Naive thymus-derived CD4-positive, alpha-beta T cell (primary cell): ENCODE data around the gene TBC1D9B. TPM values are rescaled to one million over a fixed set of nuclear protein-coding genes. Genes with fewer than 3 reads are reported as not detected.
A peak's percentile ranks its signal among the peaks of the same experiment; 100 is the strongest.

Experiments
- ATAC-seq: fragments of 150-1000 bp; cut with Tn5 transposase; 2 replicates; pipeline ENCODE4 v1.10.0; 2021; ENCODE audit warnings: mild to moderate bottlenecking, moderate library complexity
- CTCF ChIA-PET: fragments of 350-600 bp; sonication (Branson Sonifier 250); formaldehyde crosslinking; loops from one replicate; lab custom pipeline; 2021; ENCODE audit warnings: antibody characterized with exemption; lab: Charles Lee
- POLR2A ChIA-PET: fragments of 350-600 bp; sonication (Branson Sonifier 250); formaldehyde crosslinking; loops from one replicate; lab custom pipeline; 2021; ENCODE audit warnings: antibody characterized with exemption, inconsistent platforms; lab: Charles Lee
- DNase-seq, 9 donors: peaks; one replicate each; pipeline versions ENCODE4 v3.0.0 to v3.0.0-alpha.2; 2020 to 2022; ENCODE audit warnings: mixed read lengths in 1 of 9
- H3K27ac ChIP-seq: one replicate; pipeline ENCODE4 v1.7.0; 2013; ENCODE audit warnings: mild to moderate bottlenecking, low read depth, low read length, moderate library complexity
- H3K27me3 ChIP-seq, 2 donors: one replicate each; pipeline ENCODE4 v1.7.0; 2013; ENCODE audit warnings: low read length in 2 of 2, mild to moderate bottlenecking in 2 of 2, moderate library complexity in 2 of 2; ENCODE audit not compliant: control insufficient read depth in 2 of 2, insufficient read depth in 2 of 2
- H3K36me3 ChIP-seq, 3 experiments: 1 replicate in 2 of 3; 2 replicates in 1 of 3; pipeline ENCODE4 v1.7.0; 2013; ENCODE audit warnings: low read length in 3 of 3, mild to moderate bottlenecking in 3 of 3, moderate library complexity in 1 of 3; ENCODE audit not compliant: insufficient read depth in 3 of 3, control insufficient read depth in 2 of 3
- H3K4me1 ChIP-seq, 2 donors: one replicate each; pipeline ENCODE4 v1.7.0; 2013; ENCODE audit warnings: low read length in 2 of 2, mild to moderate bottlenecking in 2 of 2, moderate library complexity in 1 of 2; ENCODE audit not compliant: control insufficient read depth in 2 of 2, insufficient read depth in 2 of 2
- H3K4me3 ChIP-seq: 2 replicates; pipeline ENCODE4 v1.7.0; 2013; ENCODE audit warnings: mild to moderate bottlenecking, low read length
- H3K9me3 ChIP-seq, 3 experiments: 1 replicate in 2 of 3; 2 replicates in 1 of 3; pipeline ENCODE4 v1.7.0; 2013; ENCODE audit warnings: low read length in 3 of 3; ENCODE audit not compliant: control insufficient read depth in 2 of 3
- H3K27ac Mint-ChIP-seq, 9 donors: one replicate each; pipeline ENCODE4 v1.8.0; 2020 to 2022; ENCODE audit warnings: mixed read lengths in 9 of 9, mild to moderate bottlenecking in 8 of 9, moderate library complexity in 5 of 9, inconsistent platforms in 2 of 9
- H3K27me3 Mint-ChIP-seq, 5 donors: one replicate each; pipeline ENCODE4 v1.8.0; 2021 to 2022; ENCODE audit warnings: mixed read lengths in 5 of 5, mild to moderate bottlenecking in 1 of 5
- H3K36me3 Mint-ChIP-seq, 5 donors: one replicate each; pipeline ENCODE4 v1.8.0; 2020 to 2022; ENCODE audit warnings: mixed read lengths in 5 of 5, mild to moderate bottlenecking in 3 of 5, inconsistent platforms in 1 of 5
- H3K4me1 Mint-ChIP-seq, 7 donors: one replicate each; pipeline ENCODE4 v1.8.0; 2020 to 2022; ENCODE audit warnings: mixed read lengths in 7 of 7, mild to moderate bottlenecking in 3 of 7, inconsistent platforms in 1 of 7
- H3K4me3 Mint-ChIP-seq, 10 donors: one replicate each; pipeline ENCODE4 v1.8.0; 2020 to 2022; ENCODE audit warnings: mild to moderate bottlenecking in 10 of 10, mixed read lengths in 10 of 10, moderate library complexity in 6 of 10, inconsistent platforms in 2 of 10
- H3K9me3 Mint-ChIP-seq, 11 donors: one replicate each; pipeline ENCODE4 v1.8.0; 2020 to 2022; ENCODE audit warnings: mixed read lengths in 11 of 11, mild to moderate bottlenecking in 4 of 11, inconsistent platforms in 1 of 11, moderate library complexity in 1 of 11
- intact Hi-C, 2 donors: fragments of 100-400 bp; cut with micrococcal nuclease; formaldehyde crosslinking; loops; one replicate each; pipeline ENCODE4 v1.15.1; 2023
- polyA plus RNA-seq, 2 donors: library from polyadenylated mRNA; unstranded; fragments of 300-500 nt; fragmentation: Illumina TruSeq; gene quantifications; one replicate each; pipeline ENCODE4 v1.2.3, GENCODE V29; 2021
- total RNA-seq, 6 experiments: library from RNA in 5 of 6; stranded (reverse) in 5 of 6; gene quantifications; 1 replicate in 5 of 6; 2 replicates in 1 of 6; pipeline ENCODE4 v1.2.3 and lab custom pipeline; 2021 to 2026

The TBC1D9B gene
- total and polyA plus RNA-seq, 7 experiments from 2014 or later: 19.3 to 117 (median 79.6) TPM

DNA sequence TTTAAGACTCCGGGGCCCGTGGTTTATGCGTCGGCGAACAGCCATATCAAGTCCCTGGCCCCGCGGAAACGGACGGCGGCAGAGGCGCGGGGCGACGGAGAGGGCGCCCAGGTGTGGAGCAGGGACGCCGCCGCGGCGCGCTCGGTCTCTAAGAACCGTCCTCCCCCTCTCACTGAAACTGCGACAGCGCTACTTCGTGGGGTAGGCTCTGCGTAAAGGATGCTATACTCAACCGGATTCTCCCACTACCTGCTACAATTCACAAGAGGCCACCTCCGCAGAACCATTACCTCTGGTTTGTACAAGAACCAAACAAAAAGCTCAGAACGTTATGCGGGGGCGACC lies 49.5 kb downstream of the TBC1D9B start:
- Mint-ChIP-seq H3K4me1 (peaks cover 8 to 35% (median 26%) of the 10 kb centered on the region in 7 donors), H3K36me3 (peaks cover 0 to 13% (median 4%) of the 10 kb centered on the region in 5 donors), H3K4me3 (peak overlapping the region; percentile 89 to 99 (median 96)), H3K9me3 (no peaks in the 10 kb centered on the region), H3K27ac (peak overlapping the region; percentile 59 to 95 (median 88)), H3K27me3 (no peaks in the 10 kb centered on the region)
- ChIA-PET CTCF (interaction anchor here (1.0 to 1.5 kb wide), 2 partner anchors 95 to 235 kb away, joined by 3 read pairs; partner anchors contain the start of gene HNRNPH1), POLR2A (interaction anchor here (0.7 to 1.5 kb wide), 8 partner anchors 12 to 235 kb away, joined by 3 to 6 read pairs (median 4); partner anchors contain the start of genes HNRNPH1, LTC4S and SQSTM1)
- DNase-seq: peak in 2 of 9 donors; percentile 34 to 56
- peak; percentile 71 for ATAC-seq
- H3K27ac ChIP-seq: peak overlapping the region; percentile 77
- H3K9me3 ChIP-seq: no peaks in the 10 kb centered on the region
- H3K4me3 ChIP-seq: peak overlapping the region; percentile 91
- H3K27me3 ChIP-seq: no peaks in the 10 kb centered on the region
- peaks cover 5 to 12% of the 10 kb centered on the region in 2 donors for H3K4me1 ChIP-seq
- peaks cover 0 to 10% (median 4%) of the 10 kb centered on the region in 3 experiments for H3K36me3 ChIP-seq
- intact Hi-C loops: loop anchor here (1.0 to 10.0 kb wide), 20 partner anchors 22 to 437 kb away; partner anchors contain the start of genes CANX (in 2 of the 2), HNRNPH1 (in 1 of the 2), MAML1 (in 1 of the 2) and MAPK9 (in 1 of the 2)

DNA sequence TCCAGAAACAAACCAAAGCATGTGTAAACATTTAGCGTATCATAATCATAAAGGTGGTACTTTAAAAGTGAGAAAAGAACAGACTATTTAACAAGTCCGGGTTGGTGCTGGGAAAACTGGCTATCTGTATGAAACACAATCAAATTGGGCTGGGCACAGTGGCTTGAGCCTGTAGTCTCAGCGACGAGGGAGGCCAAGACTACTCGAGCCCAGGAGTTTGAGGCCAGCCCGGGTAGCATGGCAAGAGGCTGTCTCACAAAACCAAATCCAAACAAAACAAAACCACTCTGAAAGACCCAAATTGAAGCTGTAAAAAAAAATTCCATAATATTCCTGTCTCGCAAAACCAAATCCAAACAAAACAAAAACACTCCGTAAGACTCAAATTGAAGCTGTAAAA lies 53.3 kb downstream of the TBC1D9B start:
- ChIA-PET POLR2A (interaction anchor here (0.6 kb wide), 1 partner anchor 296 kb away, joined by 4 read pairs; no protein-coding TSS in a partner anchor), CTCF (interaction anchor here (0.7 kb wide), 1 partner anchor 7 kb away, joined by 4 read pairs; no protein-coding TSS in a partner anchor)
- no peak overlapping the region for H3K4me3 ChIP-seq
- intact Hi-C loops: loop anchor here in 1 of 2 donors (10.0 kb wide), 1 partner anchor 440 kb away; the partner anchor contains the start of gene MAPK9
- Mint-ChIP-seq H3K27me3 (no peaks in the 10 kb centered on the region), H3K36me3 (peaks cover 0 to 18% (median 15%) of the 10 kb centered on the region in 5 donors), H3K4me3 (peak overlapping the region in 1 of 10 donors; percentile 12), H3K4me1 (peaks cover 8 to 41% (median 27%) of the 10 kb centered on the region in 7 donors), H3K9me3 (no peaks in the 10 kb centered on the region), H3K27ac (no peak overlapping the region)
- no peaks in the 10 kb centered on the region for H3K27me3 ChIP-seq
- DNase-seq (no peak), ATAC-seq (no peak)
- no peaks in the 10 kb centered on the region for H3K9me3 ChIP-seq
- H3K27ac ChIP-seq: no peak overlapping the region
- H3K36me3 ChIP-seq: peaks cover 0 to 38% (median 18%) of the 10 kb centered on the region in 3 experiments
- H3K4me1 ChIP-seq: peaks cover 5 to 12% of the 10 kb centered on the region in 2 donors

DNA sequence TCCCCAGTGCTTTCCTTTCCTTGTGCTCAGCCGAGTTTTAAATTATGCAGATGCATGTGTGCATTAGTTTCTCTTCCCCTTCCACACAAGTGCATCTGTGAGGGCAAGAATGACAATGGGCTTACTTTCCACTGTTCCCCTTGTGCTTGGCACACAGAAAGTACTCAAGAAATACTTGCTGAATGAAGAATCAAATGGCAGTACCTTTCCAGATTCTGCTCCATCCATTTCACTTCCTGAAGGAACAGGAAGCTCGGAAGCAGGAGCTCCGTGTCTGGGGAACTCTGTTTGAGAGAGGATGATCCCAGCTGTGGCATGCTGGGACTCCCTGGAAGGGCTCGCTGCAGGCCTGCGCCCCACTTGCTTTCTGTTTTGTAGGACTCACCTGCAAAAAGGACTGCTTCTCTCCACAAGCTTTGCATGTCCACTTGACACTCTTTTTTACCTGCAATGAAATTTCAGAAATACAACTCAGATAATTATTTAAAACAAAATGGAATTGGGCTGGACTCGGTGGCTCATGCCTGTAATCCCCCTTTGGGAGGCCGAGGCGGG lies 54.6 kb downstream of the TBC1D9B start:
- Histone ChIP-seq H3K36me3 (peaks cover 0 to 43% (median 18%) of the 10 kb centered on the region in 3 experiments), H3K4me3 (no peak overlapping the region), H3K9me3 (no peaks in the 10 kb centered on the region), H3K27me3 (no peaks in the 10 kb centered on the region), H3K4me1 (peaks cover 5 to 12% of the 10 kb centered on the region in 2 donors), H3K27ac (no peak overlapping the region)
- CTCF ChIA-PET: interaction anchor here (1.4 kb wide), 2 partner anchors 51 to 56 kb away, joined by 3 to 5 read pairs; no protein-coding TSS in a partner anchor
- Mint-ChIP-seq H3K9me3 (no peaks in the 10 kb centered on the region), H3K27ac (no peak overlapping the region), H3K4me3 (no peak overlapping the region), H3K4me1 (peaks cover 7 to 35% (median 20%) of the 10 kb centered on the region in 7 donors), H3K36me3 (peaks cover 0 to 18% (median 15%) of the 10 kb centered on the region in 5 donors), H3K27me3 (no peaks in the 10 kb centered on the region)
- ATAC-seq (peak; percentile 41), DNase-seq (no peak)
- POLR2A ChIA-PET: no interaction called here
- intact Hi-C loops: loop anchor here in 1 of 2 donors (10.0 kb wide), 1 partner anchor 442 kb away; the partner anchor contains the start of gene MAPK9

DNA sequence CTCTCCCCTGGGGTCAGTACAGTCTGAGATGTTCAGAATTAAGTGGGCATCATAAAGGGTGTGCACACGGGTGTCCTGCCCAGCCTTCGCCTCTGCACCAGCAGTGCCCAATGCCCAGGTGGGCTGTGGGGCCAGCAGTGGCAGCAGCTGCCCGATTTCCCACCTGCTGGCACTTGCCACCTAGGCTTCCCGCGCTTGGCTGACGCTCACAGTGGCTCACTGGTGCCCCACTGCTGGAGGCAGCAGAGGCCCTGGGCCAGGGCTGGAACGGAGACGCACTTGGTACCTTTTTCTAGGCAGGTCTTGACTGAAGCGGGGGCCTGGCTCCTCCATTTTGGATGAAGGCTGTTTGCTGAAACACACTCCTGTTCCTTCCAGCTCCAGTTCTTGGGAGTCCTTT lies 66.1 kb downstream of the TBC1D9B start:
- ChIA-PET CTCF (interaction anchor here (0.9 kb wide), 1 partner anchor 79 kb away, joined by 5 read pairs; no protein-coding TSS in a partner anchor), POLR2A (interaction anchor here (1.3 kb wide), 1 partner anchor 21 kb away, joined by 3 read pairs; the partner anchor contains the start of gene SQSTM1)
- peak overlapping the region in 2 of 9 donors; percentile 26 to 30 for H3K27ac Mint-ChIP-seq
- no peak overlapping the region for H3K4me3 Mint-ChIP-seq
- Histone ChIP-seq H3K27ac (no peak overlapping the region), H3K9me3 (no peaks in the 10 kb centered on the region), H3K4me3 (no peak overlapping the region), H3K27me3 (no peaks in the 10 kb centered on the region), H3K36me3 (peaks cover 0 to 70% (median 8%) of the 10 kb centered on the region in 3 experiments), H3K4me1 (peaks cover 4 to 11% of the 10 kb centered on the region in 2 donors)
- intact Hi-C loops: no loop called here
- ATAC-seq (no peak), DNase-seq (no peak)
- peaks cover 5 to 7% (median 7%) of the 10 kb centered on the region in 7 donors for H3K4me1 Mint-ChIP-seq
- H3K27me3 Mint-ChIP-seq: no peaks in the 10 kb centered on the region
- peaks cover 0 to 9% (median 3%) of the 10 kb centered on the region in 11 donors for H3K9me3 Mint-ChIP-seq
- H3K36me3 Mint-ChIP-seq: peaks cover 9 to 47% (median 28%) of the 10 kb centered on the region in 5 donors

DNA sequence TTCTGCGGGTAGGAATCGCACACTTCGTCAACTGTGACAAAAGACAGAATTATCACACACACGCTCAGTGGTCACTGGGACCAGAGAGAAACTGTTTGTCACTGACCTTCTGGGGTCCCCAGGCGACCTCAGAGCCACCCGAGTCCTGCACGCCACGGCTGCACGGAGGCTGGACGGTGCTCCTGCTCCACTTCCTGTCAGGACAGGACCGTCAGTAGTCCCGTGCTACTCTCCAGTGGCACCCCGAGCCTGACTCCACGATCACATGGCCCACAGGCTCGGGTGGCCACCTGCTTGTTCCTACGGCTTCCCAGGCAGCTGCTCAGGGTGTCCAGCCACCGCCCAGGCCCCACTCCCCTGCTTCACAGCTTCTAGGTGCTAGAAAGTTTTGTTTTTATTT lies 66.9 kb downstream of the TBC1D9B start:
- ChIA-PET CTCF (interaction anchor here (0.9 kb wide), 1 partner anchor 78 kb away, joined by 5 read pairs; no protein-coding TSS in a partner anchor), POLR2A (interaction anchor here (1.3 kb wide), 1 partner anchor 20 kb away, joined by 3 read pairs; the partner anchor contains the start of gene SQSTM1)
- Mint-ChIP-seq H3K4me3 (no peak overlapping the region), H3K36me3 (peaks cover 10 to 47% (median 27%) of the 10 kb centered on the region in 5 donors), H3K4me1 (peaks cover 10 to 16% (median 15%) of the 10 kb centered on the region in 7 donors), H3K27ac (no peak overlapping the region), H3K27me3 (no peaks in the 10 kb centered on the region), H3K9me3 (peaks cover 0 to 6% (median 2%) of the 10 kb centered on the region in 11 donors)
- ATAC-seq (no peak), DNase-seq (no peak)
- Histone ChIP-seq H3K27me3 (no peaks in the 10 kb centered on the region), H3K27ac (no peak overlapping the region), H3K4me3 (no peak overlapping the region), H3K9me3 (no peaks in the 10 kb centered on the region), H3K36me3 (peaks cover 8 to 74% (median 8%) of the 10 kb centered on the region in 3 experiments), H3K4me1 (peaks cover 8 to 19% of the 10 kb centered on the region in 2 donors)
- intact Hi-C loops: no loop called here

DNA sequence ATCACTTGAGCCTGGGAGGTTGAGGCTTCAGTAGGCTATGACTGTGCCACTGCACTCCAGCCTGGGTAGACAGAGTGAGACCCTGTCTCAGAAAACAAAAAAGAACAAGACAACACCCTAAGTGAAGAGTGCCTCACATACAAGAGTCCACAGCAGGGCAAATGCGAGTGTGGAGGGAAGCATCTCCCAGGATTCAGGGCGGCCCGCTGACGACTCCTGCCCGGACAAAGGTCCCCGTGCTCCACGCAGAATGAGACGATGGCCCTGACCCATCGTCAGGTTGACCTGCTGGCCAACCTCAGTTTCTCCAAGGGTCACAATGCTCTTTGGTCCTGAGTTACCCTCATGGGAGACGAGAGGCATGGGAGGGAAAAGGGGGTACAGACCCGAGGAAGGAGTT lies 67.4 kb downstream of the TBC1D9B start:
- no peak overlapping the region for H3K27ac ChIP-seq
- DNase-seq: no peak

More for the DNA sequence above, 67.4 kb downstream of the TBC1D9B start:
- no peaks in the 10 kb centered on the region for H3K27me3 Mint-ChIP-seq
- H3K36me3 ChIP-seq: peaks cover 8 to 75% (median 10%) of the 10 kb centered on the region in 3 experiments
- POLR2A ChIA-PET: no interaction called here
- H3K36me3 Mint-ChIP-seq: peaks cover 10 to 49% (median 28%) of the 10 kb centered on the region in 5 donors
- H3K4me3 Mint-ChIP-seq: no peak overlapping the region
- intact Hi-C loops: no loop called here
- H3K4me1 Mint-ChIP-seq: peaks cover 10 to 20% (median 15%) of the 10 kb centered on the region in 7 donors
- peaks cover 0 to 6% (median 2%) of the 10 kb centered on the region in 11 donors for H3K9me3 Mint-ChIP-seq
- no peak for ATAC-seq
- peaks cover 8 to 19% of the 10 kb centered on the region in 2 donors for H3K4me1 ChIP-seq
- CTCF ChIA-PET: no interaction called here
- H3K27me3 ChIP-seq: no peaks in the 10 kb centered on the region
- H3K9me3 ChIP-seq: no peaks in the 10 kb centered on the region
- H3K4me3 ChIP-seq: no peak overlapping the region
- H3K27ac Mint-ChIP-seq: peak overlapping the region in 3 of 9 donors; percentile 12 to 48 (median 46)
